NCI-H1092 (cell line): Measurements from ENCODE around the gene PACSIN3.

Source experiments
- DNase-seq: peaks from one replicate; lab custom pipeline; 2025; lab: John Stamatoyannopoulos, UW

Gene PACSIN3

DNA sequence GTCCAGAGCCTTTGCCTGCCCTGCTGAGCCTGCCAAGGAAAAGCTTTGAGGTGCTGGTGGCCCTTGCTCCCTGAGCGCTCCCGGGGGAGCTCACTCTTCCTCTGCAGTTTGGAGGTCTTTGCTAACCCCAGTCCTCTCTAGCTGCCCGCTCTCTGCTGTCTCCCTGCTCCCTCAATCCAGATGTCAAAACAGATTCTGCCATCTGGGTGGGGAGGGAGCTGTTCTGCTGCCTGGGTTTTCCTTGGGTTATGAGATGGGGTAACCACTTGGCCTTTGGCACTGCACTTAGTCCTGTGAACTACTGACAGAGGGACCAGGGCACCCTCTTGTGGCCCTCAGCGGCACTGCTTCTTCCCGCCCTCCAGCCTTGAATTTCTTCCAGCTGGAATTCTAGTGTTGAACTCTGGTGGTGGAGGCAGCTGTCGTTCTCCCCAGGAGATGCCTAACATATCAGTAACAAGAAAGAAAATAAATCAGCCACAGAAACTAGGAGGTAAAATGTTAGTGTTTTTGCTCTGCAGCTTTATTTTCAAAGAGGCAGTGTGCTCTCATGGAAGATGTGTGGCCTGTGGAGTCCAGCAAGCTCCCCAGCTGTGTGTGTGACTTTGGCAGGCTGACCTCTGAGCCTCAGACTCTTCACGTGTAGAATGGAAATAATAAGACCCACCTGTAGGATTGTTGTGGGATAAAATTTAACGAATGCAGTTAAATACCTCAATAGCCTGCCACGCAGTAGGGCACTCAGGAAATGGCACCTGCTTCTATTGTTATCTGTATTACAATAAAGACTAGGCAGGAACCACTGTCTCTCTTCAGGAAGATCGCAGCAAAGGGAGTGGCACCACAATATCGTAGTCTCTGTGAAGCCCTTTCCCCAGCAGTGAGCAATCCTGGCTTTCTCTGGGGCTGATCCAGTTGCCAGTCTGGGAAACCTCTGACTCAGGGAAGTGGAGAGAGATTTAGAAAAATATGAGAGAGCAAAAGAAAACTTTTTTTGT lies 33.0 kb downstream of the PACSIN3 start:
- DNase-seq: peak; percentile 88

DNA sequence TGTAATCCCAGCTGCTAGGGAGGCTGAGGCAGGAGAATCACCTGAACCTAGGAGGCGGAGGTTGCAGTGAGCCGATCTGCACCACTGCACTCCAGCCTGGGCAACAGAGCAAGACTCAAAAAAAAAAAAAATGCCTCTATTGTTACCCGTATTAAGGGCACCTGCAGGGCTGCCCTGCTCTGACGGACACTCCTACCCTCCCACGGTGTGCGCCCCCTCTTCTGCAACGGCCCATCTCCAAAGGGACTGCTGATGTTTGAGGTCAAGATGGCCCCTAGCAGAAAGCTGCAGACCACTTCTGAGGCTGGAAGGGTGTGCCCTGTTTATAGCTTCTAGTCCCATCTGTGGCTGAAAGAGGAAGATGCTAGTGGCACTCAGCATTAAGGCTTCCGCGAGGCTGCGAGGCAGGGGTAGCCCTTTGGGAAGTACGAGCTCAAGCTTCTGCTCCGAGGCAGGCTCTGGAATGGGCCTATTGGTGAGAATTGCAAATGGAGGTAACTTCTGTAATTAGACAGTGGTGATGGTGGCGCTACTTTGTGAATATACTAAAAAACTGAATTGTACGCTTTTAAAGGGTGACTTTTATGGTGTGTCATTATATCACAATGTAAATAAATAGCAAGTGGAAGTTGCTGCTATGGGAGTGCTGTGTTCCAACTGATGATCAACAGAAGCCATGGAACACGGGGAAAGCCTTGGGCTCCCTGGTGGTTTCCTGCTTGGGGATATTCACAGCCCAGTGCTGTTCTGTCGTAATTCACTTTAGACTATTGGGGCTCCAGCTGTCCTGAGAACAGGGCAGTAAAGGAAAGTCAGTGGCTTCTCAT lies 33.9 kb downstream of the PACSIN3 start:
- DNase-seq: no peak

DNA sequence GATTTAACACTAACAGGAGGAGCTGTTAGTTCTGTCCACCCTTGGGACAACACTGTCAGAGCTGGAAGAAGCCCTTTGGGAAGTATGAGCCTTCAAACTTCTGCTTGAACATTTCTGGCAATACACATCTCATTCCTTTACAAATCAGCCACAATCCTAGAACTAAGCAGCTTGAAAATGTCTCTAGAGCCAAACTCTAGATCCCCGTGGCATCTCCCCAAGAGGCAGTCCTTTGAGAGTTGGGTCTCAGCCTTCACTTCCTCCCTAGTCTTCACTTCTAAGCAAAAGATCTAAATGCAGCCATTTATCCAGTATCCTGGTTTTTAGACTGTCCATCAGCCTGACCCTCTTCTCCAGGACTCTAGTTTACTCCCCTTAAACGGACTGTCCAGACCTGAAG lies 36.5 kb downstream of the PACSIN3 start:
- DNase-seq: no peak

DNA sequence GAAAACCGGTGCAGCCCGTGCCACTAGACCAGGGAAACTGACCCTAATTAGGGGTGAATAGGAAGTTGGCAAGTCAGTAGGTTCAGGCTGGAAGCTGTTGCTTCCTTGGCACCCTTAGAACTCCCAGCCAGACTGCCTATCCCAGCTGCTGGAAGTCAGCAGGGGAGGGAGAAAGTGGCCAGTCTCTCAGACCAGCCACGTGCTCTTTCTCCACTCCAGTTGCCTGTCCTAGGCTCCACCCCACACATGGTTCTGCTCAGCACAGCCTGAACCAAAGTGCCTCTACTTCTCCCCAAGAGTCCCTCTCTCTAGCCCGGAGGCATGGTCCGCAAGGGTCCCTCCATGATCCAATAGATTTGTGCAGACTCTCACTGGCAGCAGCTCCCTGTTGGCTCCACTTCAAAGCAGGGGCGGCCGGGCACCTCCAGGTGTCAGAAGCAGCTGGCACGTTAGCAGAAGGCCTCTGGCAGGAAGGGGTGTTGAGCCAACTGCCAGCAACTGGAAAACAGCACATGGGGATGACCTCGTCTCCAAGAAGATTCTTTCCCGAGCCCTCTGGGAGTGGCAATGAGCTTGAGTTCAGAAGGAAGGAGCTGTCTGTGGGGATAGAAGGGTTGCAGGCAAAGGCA lies 37.2 kb downstream of the PACSIN3 start:
- peak; percentile 84 for DNase-seq

DNA sequence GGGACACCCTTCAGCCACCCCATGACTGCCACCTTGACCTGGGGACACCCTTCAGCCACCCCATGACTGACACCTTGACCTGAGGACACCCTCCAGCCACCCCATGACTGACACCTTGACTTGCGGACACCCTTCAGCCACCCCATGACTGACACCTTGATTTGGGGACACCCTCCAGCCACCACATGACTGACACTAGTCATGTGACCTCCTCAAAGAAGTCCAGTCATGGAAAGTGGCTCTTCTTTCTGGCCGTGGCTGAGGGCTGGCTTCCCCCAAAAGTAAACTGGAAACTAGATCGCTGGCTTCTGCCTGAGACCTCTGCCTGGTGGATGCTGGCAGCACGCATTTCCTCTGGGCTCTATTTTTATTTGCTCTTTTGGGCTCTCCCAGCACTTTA lies 38.0 kb downstream of the PACSIN3 start:
- peak; percentile 21 for DNase-seq

DNA sequence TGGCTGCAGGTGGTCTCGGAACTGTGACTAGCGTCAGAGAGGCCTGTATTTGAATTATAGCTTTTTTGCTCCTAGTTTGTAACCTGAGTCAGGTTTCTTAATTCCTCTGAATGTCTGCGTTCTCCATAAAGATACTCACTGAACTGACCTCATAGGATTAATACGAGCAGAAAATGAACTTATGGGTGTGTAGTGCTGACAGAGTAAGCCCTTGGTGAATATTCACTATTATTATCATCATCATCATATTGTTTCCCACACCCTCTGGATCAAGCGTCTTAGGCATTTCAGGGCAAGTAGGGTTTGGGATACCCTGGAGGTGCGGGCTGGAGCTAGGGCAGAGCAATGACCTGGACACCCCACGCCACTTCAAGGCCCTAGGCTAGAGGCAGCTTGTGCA lies 38.6 kb downstream of the PACSIN3 start:
- DNase-seq: no peak

DNA sequence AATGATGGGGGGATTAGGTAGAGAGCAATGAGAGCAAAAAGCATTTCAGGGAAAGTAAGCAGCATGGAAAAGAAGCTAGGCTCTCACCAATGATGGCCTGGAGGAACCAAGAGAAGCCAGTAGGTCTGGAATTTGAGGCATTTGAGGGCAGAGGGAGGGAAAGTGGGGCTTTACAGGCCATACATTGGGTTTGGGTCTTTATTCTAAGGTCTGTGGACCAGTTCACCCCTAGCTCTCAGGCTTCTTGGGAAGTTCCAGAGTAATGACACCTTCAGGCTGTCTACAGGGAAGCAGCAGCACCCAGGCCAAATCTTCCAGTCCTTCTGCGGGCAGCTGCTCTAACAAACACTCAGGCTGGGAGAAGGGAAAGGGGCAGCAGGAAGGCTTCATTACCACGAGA lies 39.0 kb downstream of the PACSIN3 start:
- no peak for DNase-seq

DNA sequence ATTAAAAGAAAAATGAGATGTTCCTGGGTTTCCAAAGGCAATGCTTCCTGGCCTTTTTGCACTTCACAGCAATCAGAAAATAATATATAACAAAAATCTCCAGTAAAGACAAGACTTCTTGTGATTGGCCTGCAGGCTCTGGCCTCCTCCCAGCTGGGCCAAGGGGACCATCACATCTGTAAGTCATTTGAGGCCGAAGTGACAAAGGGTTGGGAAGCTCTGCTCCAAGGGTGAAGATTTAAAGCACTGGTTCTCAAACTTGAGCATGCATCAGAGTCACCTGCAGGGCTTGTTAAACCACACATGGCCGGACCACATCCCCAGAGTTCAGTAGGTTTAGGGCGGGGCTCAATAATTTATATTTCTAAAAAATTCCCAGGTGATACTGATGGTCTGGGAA lies 41.7 kb downstream of the PACSIN3 start:
- no peak for DNase-seq

DNA sequence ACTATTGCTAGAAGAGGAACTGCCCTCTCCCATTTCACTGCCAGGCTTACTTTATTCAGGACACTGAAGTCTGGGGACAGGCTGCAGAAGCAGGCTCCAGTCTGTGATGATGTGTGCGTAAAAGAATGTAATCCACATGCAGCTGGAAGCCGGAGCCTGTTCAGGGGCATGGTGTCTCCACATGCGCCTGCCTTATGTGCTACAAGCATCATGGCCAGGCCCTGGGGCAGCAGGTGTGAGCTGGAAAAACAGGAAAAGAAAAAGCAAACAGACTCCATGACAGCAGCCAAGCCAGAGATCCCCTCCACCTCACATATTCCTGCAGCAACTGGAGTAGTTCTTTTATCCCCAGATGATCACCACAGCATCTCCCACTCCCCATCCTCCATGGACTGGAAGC lies 42.9 kb downstream of the PACSIN3 start:
- DNase-seq: no peak

DNA sequence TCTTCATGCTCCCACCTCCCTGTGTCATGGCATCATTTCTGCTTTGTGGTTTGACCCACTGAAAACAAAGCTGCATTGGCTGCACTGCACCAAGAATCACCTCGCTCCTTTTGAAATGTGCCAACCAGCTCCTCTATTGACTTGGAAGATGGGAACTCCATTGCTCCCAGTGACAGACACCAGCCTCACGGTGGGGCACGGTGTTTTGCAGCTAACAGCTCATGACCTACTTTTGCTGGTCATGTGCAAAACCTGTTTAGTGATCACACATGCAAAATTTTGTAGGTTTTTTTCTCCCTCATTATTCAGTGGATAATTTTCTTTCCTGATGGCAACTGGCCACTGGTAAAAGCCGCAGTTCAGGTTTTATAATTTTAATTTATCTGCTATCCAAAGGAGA lies 46.4 kb downstream of the PACSIN3 start:
- DNase-seq: no peak

DNA sequence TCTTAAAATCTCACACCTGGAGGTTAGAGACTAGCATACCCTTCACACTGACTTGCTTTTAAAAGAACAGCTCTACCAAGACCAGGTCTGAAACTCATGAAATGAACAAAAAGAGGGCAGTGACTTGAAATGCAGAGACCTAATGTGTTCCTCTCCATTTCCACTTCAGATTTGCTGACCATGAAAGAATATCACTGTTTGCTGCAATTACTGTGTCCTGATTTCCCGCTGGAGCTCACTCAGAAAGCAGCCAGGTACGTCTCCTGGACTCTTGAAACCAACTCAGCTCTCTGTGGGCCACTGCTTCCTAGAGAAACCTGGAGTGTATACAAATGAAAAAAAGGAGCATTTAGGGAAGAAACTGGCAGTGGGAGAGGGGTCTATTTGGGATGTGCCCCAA lies 48.8 kb downstream of the PACSIN3 start:
- DNase-seq: no peak

DNA sequence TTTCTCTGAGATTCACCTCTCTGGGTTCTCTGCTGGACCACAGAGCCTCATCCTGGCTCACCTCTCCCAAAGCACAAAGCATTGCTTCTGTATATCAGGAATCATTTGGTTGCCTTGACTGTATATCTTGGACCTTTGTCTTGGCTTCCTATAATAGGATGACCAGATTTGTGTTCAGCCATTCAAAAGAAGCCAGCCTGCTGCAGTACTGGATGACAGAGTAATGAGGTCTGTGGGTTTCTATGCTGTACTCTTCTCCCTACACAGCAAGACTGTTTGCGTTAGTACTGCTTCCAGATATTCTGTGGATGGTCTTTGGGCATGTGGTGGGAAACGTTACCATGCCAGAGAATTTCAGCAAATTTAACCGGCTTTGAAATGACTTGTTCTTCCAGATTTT lies 49.3 kb downstream of the PACSIN3 start:
- DNase-seq: no peak

DNA sequence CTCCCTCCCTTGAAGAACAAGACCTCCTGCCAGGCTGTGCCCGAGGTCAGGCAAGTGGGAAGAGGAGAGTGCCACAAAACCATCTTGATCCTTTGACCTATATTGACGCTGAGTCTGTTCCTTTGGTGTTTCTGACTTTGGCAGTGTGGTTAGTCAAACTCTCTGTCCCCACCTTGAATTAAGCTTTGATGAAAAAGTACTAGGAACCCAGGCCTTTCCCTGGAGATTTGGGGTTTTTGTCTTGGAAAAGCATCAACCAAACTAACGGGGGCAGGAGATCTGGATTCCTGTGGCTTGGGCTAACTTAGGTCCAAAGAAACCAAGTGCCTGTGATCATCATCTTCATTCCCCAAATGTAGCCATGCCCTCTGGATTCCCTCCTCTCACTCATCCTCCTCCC lies 49.9 kb downstream of the PACSIN3 start:
- no peak for DNase-seq

DNA sequence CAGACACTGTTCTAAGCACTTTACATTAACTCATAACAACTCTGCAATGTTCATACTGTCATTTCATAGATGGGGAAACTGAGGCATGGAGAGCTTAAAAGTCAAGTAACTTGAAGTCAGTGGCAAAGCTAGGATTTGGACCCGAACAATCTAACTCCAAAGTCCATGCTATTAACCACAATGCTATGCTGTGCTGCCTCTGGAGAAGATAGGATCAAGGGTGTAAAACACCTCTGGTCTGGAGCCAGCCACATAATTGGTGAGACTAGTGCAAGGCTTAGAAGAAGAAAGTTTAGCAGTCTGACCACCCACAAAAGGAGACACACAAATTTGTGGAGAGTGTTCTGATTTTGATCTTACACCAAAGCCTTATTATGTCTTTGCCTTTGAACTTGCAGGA lies 53.3 kb downstream of the PACSIN3 start:
- no peak for DNase-seq

DNA sequence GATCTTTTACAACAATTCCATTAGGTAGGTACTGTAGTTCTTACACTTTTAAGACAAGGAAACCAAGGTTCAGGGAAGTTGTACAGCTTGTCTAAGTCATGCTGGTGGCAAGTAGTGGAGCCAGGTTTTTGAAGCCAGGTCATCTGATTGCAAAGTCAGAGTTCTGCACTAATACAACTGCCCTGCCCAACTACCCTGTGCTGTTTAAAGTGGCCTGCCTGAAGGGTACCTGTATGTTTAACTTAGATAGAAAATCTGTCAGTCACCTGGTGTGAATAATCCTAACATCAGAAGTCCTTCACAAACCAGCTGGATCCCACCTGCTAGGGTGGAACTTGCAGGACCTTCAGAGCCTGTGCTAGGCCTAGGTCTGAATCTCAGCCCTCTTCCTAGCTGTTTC lies 53.7 kb downstream of the PACSIN3 start:
- no peak for DNase-seq

DNA sequence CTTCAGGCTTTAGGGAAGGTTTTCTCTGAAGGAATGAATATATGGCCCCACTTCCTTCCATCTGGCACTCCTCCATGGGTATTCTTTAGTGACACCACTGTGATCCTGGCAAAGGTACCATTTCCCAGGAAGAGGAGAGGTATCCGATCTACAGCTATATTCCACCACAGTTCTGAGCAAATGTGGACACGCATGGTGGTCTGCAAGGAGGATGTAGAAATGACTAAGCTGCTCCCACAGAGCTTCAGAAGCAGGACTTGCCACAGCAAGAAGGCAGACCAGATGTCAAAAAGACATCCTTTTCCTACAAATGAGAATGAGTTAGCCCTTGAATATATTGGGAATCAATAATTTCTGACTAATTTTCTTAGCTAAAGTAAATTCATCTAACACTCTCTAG lies 55.1 kb downstream of the PACSIN3 start:
- no peak for DNase-seq

DNA sequence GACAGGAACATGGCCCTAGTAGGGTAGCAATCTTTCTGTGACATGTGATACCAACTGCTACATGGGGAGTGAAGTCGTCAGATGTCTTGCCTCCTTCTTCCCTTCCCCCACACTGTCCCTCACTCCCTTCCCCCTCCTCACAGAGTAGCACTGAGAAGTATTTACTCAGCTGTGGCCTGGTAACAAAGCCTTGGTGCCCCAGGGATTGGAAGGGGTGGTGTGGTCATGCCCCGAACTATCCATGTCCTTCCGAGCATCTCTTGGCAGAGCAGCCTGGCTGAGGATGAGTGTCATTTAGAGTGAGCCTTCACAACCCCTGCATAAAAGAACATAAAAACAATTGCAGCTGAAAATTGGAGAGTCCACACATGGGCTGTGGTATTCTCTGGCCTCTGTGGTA lies 55.7 kb downstream of the PACSIN3 start:
- peak; percentile 82 for DNase-seq
